OCI-LY7 (cell line): ENCODE measurements around the gene PIGW. TPM values are rescaled to one million over a fixed set of nuclear protein-coding genes. Genes with fewer than 3 reads are reported as not detected.

Experiments used
- small RNA-seq: library from RNA; depleted of rRNA; stranded (forward); fragments of <200 nt; gene quantifications from one replicate; pipeline ENCODE3, GENCODE V24; 2014
- total RNA-seq, 2 experiments: library from RNA; depleted of rRNA in 1 of 2; stranded (reverse); fragments of >200 nt in 1 of 2; shearing (Covaris generic) in 1 of 2; gene quantifications; 2 replicates each; pipeline ENCODE4 v1.2.3, GENCODE V29; 2014 to 2022

Gene PIGW
- total RNA-seq, 2 experiments from 2014 or later, result 5.6 to 17.3 TPM

Small RNA genes within 50 kb of the gene (small RNA-seq; reads per million reads assigned to genes)
- gene RNA5SP439, result not detected

Other genes starting within 250 kb of the PIGW start
- not detected in 2 replicates for gene TBC1D3G, start 211.1 kb upstream of the PIGW start, total RNA-seq (2014; rRNA removed; shearing (Covaris generic))
- not detected in 2 replicates for gene TBC1D3G, start 211.1 kb upstream of the PIGW start, total RNA-seq (2022)
- not detected in 2 replicates for gene TBC1D3H, start 146.6 kb upstream of the PIGW start, total RNA-seq (2014; rRNA removed; shearing (Covaris generic))
- not detected in 2 replicates for gene TBC1D3H, start 146.6 kb upstream of the PIGW start, total RNA-seq (2022)
- gene ZNHIT3, start 48.3 kb upstream of the PIGW start, total RNA-seq (2014; rRNA removed; shearing (Covaris generic)), result 40.4 and 42.2 TPM in 2 replicates
- gene ZNHIT3, start 48.3 kb upstream of the PIGW start, total RNA-seq (2022), result 47.7 and 50.2 TPM in 2 replicates
- gene MYO19, start 119 bp upstream of the PIGW start, total RNA-seq (2014; rRNA removed; shearing (Covaris generic)), result 109 and 124 TPM in 2 replicates
- 154 and 169 TPM in 2 replicates for gene MYO19, start 119 bp upstream of the PIGW start, total RNA-seq (2022)
- gene GGNBP2, start 9.9 kb downstream of the PIGW start, total RNA-seq (2014; rRNA removed; shearing (Covaris generic)), result 66.5 and 76.1 TPM in 2 replicates
- gene GGNBP2, start 9.9 kb downstream of the PIGW start, total RNA-seq (2022), result 115 and 123 TPM in 2 replicates
- 9.4 and 13.9 TPM in 2 replicates for gene DHRS11, start 56.9 kb downstream of the PIGW start, total RNA-seq (2014; rRNA removed; shearing (Covaris generic))
- 5.1 and 7.2 TPM in 2 replicates for gene DHRS11, start 56.9 kb downstream of the PIGW start, total RNA-seq (2022)
- 20.9 and 22.5 TPM in 2 replicates for gene MRM1, start 66.6 kb downstream of the PIGW start, total RNA-seq (2014; rRNA removed; shearing (Covaris generic))
- gene MRM1, start 66.6 kb downstream of the PIGW start, total RNA-seq (2022), result 18.6 and 22.6 TPM in 2 replicates